DND-41 (cell line): ENCODE measurements around the gene ATXN7.

ENCODE experiments used
- ATAC-seq: fragments of 200-7000 bp; cut with Tn5 transposase; 3 replicates; pipeline ENCODE4 v1.9.1; 2021; ENCODE audit warnings: low read depth; ENCODE audit not compliant: insufficient read depth
- DNase-seq: peaks from one replicate; pipeline ENCODE4 v3.0.0-alpha.2; 2020
- H2AFZ ChIP-seq: 2 replicates; pipeline ENCODE4 v1.6.0; 2012; ENCODE audit warnings: low read depth, low read length
- H3K27ac ChIP-seq: 2 replicates; pipeline ENCODE4 v1.5.1; 2012; ENCODE audit warnings: low read length, inconsistent platforms
- H3K27me3 ChIP-seq: fragments of 200-600 bp; sonication (generic); 2 replicates; pipeline ENCODE4 v1.6.0; 2012; ENCODE audit warnings: low read length, mild to moderate bottlenecking, inconsistent platforms; ENCODE audit not compliant: insufficient read depth, poor library complexity
- H3K36me3 ChIP-seq: 2 replicates; pipeline ENCODE4 v1.5.1; 2012; ENCODE audit warnings: low read length, inconsistent platforms; ENCODE audit not compliant: insufficient read depth
- H3K4me1 ChIP-seq: 2 replicates; pipeline ENCODE4 v1.5.1; 2012; ENCODE audit warnings: mild to moderate bottlenecking, low read length; ENCODE audit not compliant: insufficient read depth
- H3K4me2 ChIP-seq: 2 replicates; pipeline ENCODE4 v1.6.0; 2012; ENCODE audit warnings: mild to moderate bottlenecking, moderate library complexity, low read length, inconsistent platforms; ENCODE audit not compliant: insufficient read depth
- H3K4me3 ChIP-seq, 2 experiments: fragments of 200-600 bp in 1 of 2; shearing (Covaris generic) in 1 of 2; 2 replicates each; pipeline ENCODE4 v1.5.1; 2012 to 2016; ENCODE audit warnings: inconsistent platforms in 2 of 2, low read length in 2 of 2, mild to moderate bottlenecking in 2 of 2, low read depth in 1 of 2, moderate library complexity in 1 of 2
- H3K79me2 ChIP-seq: 2 replicates; pipeline ENCODE4 v1.6.0; 2012; ENCODE audit warnings: low read length, inconsistent platforms; ENCODE audit not compliant: insufficient read depth
- H3K9ac ChIP-seq: 2 replicates; pipeline ENCODE4 v1.6.0; 2012; ENCODE audit warnings: low read depth, mild to moderate bottlenecking, inconsistent platforms, low read length, moderate library complexity
- H3K9me3 ChIP-seq: 2 replicates; pipeline ENCODE4 v1.5.1; 2012; ENCODE audit warnings: low read length, moderate library complexity, mild to moderate bottlenecking, inconsistent platforms; ENCODE audit not compliant: insufficient read depth, severe bottlenecking
- H4K20me1 ChIP-seq: 2 replicates; pipeline ENCODE4 v1.6.0; 2012; ENCODE audit warnings: low read length; ENCODE audit not compliant: insufficient read depth
- EZH2 ChIP-seq: IDR thresholded peaks from 3 replicates; pipeline ENCODE4 v1.6.1; 2012; ENCODE audit warnings: borderline replicate concordance, low read depth, mild to moderate bottlenecking, moderate library complexity, low read length, inconsistent platforms; ENCODE audit not compliant: severe bottlenecking
- TF ChIP-seq, protein P1 (sequence below): IDR thresholded peaks from 2 replicates; pipeline ENCODE4 v1.5.1; 2012; ENCODE audit warnings: borderline replicate concordance, low read length, moderate library complexity, mild to moderate bottlenecking; ENCODE audit not compliant: poor library complexity, severe bottlenecking; ENCODE audit errors: extremely low read depth

Gene ATXN7

DNA sequence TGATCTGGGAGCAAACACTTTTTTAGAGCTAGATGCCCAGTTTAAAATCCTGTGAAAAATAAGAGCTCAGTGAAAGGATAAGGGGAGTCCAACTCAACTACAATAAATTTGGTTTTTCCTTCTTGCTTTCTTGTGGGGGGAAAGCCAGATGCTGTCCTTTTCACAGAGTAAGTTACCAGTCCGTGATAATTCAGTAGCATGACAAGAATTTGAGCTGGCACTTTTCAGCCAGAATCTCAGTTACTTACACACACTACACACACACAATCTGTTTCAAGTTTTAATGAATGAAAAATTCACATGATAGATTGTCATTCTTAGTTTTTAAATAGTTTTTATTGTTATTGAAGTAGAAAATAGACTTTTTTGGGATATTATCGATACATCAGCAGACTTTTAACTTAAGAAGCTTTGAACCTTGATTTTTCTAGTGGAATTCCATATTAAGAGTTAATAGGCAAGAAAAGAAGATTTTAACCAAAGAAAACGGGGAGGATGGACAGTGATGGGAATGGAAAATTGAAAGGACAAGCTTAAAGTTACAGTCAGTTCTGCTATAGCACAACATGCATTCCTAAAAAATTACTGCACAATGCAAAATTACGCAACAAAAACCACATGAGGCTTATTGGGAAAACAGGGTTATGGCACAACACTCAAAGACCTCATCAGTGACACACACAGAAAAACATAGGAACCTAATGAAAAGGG is 112.6 kb downstream of the ATXN7 start:
- Histone ChIP-seq H3K4me2 (no peak overlapping the region), H3K4me3 (no peak overlapping the region), H3K27ac (0 out of 2 replicates have a peak overlapping the region, but pooled peaks have one; percentile 6), H2AFZ (no peak overlapping the region), H3K79me2 (peaks cover 91% of the 10 kb centered on the region), H4K20me1 (peaks cover 57% of the 10 kb centered on the region), H3K9ac (no peak overlapping the region), H3K36me3 (peaks cover 56% of the 10 kb centered on the region), H3K4me1 (no peaks in the 10 kb centered on the region), H3K9me3 (no peaks in the 10 kb centered on the region), H3K27me3 (no peaks in the 10 kb centered on the region)
- ATAC-seq (no peak), DNase-seq (no peak)
- TF ChIP-seq, protein P1, sequence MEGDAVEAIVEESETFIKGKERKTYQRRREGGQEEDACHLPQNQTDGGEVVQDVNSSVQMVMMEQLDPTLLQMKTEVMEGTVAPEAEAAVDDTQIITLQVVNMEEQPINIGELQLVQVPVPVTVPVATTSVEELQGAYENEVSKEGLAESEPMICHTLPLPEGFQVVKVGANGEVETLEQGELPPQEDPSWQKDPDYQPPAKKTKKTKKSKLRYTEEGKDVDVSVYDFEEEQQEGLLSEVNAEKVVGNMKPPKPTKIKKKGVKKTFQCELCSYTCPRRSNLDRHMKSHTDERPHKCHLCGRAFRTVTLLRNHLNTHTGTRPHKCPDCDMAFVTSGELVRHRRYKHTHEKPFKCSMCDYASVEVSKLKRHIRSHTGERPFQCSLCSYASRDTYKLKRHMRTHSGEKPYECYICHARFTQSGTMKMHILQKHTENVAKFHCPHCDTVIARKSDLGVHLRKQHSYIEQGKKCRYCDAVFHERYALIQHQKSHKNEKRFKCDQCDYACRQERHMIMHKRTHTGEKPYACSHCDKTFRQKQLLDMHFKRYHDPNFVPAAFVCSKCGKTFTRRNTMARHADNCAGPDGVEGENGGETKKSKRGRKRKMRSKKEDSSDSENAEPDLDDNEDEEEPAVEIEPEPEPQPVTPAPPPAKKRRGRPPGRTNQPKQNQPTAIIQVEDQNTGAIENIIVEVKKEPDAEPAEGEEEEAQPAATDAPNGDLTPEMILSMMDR, result no peak
- no peak for TF ChIP-seq EZH2

DNA sequence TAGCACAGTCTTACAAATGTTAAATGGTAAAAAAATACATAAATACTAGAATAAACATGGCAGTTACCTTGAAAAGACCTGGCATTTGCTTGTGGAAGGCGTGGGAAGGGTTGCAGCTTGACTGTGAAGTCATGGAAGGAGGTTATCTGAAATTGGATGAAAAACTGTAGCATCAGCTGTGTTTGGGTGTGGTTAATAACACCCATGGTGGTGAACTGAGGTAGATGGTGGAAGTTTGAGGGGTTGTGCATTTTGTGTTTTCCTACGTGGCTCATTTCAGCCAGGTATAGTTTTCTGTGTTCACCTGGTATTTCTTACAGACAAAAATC is 113.2 kb downstream of the ATXN7 start:
- H3K4me3 ChIP-seq, result no peak overlapping the region
- H3K79me2 ChIP-seq, result peaks cover 86% of the 10 kb centered on the region
- no peaks in the 10 kb centered on the region for H3K9me3 ChIP-seq
- no peaks in the 10 kb centered on the region for H3K4me1 ChIP-seq
- ATAC-seq (no peak), DNase-seq (no peak)
- no peak overlapping the region for H3K4me2 ChIP-seq
- H3K9ac ChIP-seq, result no peak overlapping the region
- H3K27ac ChIP-seq, result no peak overlapping the region
- peaks cover 61% of the 10 kb centered on the region for H3K36me3 ChIP-seq
- TF ChIP-seq, protein P1, result no peak
- no peak for TF ChIP-seq EZH2
- peaks cover 57% of the 10 kb centered on the region for H4K20me1 ChIP-seq
- no peak overlapping the region for H2AFZ ChIP-seq
- no peaks in the 10 kb centered on the region for H3K27me3 ChIP-seq

DNA sequence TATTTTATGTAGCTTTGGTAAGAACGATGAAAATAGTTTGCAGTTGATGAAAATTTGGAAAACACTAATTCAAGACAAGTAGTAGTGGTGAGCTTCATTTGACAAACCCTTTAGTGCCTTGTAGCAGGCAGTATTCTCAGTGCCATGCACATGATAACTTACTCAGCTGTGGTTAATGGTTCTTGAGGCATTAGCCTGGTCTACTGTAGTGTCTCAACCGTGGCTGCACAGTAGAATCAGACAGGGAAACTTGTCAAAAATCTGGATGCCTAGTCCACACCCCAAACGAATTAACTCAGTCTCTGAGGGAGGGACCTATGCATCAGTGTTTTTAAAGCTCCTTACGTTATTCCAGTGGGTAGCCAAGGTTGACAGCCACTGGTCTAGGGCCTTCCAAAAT is 114.2 kb downstream of the ATXN7 start:
- Histone ChIP-seq H2AFZ (no peak overlapping the region), H3K79me2 (peaks cover 76% of the 10 kb centered on the region), H3K9me3 (no peaks in the 10 kb centered on the region), H3K4me2 (no peak overlapping the region), H3K4me3 (no peak overlapping the region), H3K27me3 (no peaks in the 10 kb centered on the region), H3K36me3 (peaks cover 68% of the 10 kb centered on the region), H4K20me1 (peaks cover 58% of the 10 kb centered on the region), H3K9ac (no peak overlapping the region), H3K4me1 (no peaks in the 10 kb centered on the region), H3K27ac (no peak overlapping the region)
- ATAC-seq (0 out of 3 replicates have a peak, but pooled peaks have one; percentile 40), DNase-seq (no peak)
- TF ChIP-seq, protein P1, result no peak
